Activated CD4-positive, alpha-beta T cell treated with anti-CD3 and anti-CD28 coated beads, Interleukin-2, Interleukin-4, amounts not matched to agents 100 ng/mL and 50 ng/mL, durations not matched to agents 16 hours and 8 hours (primary cell): ENCODE data around the gene TMCO6.
"Not testable (repeated sequence)": the region's sequence is repeated elsewhere in the genome, so short reads cannot be mapped to it uniquely, and the experiment has no call there.

Experiments
- DNase-seq: peaks from one replicate; pipeline ENCODE4 v3.0.0-alpha.2; 2020; ENCODE audit warnings: low spot score

Gene TMCO6

GRCh38 chr5:140630292-140631035, 8.8 kb upstream of the TMCO6 start:
- no peak for DNase-seq

DNA sequence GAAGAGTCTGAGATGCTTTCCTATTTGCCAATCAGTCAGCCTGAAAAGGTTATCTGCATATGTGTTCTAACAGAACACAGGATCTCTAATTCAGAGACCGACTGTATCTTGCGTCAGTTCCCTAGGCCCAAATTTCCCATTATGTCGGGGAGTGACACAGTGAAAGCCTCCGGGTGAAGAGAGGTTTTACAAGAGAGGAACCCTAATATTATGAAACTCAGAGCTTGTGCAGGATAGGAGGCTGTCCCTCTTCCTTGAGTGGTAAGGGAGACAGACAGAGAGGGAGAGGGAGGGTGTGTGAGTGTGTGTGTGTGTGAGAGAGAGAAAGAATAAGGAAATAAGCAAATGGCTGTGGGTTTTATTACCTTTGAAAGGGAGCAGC, 8.2 kb upstream of the TMCO6 start:
- DNase-seq, result no peak

DNA sequence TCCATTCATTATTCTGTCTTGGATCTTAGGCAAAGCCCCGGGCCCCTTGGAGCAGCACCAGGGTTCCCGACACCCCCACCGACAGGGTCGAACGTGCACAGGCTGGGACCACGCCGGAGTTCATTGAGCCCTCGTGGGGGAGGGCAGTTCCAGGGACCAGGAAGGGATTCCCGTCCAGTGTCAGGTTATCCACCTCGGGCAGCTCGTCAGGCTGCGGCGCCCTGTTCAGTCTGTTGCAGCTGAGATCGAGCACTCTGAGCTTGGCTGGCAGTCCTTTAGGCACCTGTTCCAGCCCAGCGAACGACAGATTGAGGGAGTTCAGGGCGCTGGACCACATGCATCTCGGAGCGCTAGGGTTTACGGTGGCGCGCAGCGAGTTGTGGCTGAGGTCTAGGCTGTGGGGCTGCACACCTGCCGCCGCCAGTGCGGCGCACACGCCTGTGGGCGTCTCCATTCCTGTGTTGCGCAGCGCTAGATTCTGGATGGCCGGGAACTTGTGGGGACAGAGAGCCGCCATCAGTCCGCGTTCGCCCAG, 7.4 kb upstream of the TMCO6 start:
- no peak for DNase-seq

DNA sequence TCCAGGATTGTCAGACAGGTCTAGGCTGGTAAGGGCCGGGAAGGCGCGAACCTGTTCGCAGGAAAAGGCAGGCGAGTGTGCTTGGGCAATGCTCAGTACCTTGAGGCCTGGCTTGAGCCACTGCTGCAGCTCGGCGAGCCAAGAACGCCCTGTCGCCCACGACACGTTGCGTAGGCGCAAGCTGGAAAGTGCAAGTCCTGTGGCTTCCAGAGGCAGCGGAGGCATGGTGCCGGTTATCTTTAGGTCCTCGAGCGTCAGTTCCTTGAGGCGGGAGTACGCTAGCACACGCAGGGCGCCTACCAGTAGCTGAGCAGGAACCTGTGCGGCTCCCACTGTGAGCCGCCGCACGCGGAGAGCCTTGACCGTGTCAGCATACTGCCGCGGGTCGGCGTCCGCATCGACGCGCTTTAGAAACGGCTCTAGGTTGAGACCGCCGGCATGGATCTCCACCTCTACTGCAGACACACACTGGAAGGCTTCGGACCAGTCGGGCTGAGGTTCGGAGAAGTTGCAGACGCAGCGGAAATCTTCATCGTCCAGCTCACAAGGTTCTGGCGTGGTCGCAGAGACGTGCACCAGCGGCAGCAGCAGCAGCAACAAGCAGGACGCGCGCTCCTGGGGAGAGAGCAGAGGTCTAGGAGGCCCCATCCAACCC, 6.8 kb upstream of the TMCO6 start:
- peak; percentile 53 for DNase-seq

DNA sequence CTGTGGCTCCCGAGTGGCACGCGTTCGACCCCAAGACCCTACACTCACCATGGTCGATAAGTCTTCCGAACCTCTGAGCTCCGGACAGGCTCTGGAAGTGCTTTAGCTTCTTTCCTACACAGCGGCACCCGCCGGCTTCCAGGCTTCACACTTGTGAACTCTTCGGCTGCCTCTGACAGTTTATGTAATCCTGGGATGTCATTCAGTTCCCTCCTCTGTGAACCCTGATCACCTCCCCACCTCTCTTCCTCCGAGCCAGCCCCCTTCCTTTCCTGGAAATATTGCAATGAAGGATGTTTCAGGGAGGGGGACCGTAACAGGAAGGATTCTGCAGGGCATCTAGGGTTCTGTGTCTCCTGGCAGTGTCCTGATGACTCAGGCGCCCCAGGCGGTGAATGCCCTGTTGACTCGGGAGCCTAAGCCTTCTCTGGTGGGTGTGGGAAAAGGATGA, 6.2 kb upstream of the TMCO6 start, which contains the start of gene CD14:
CD14 (minus strand) TSS at position 155 of the 451 bp plus-strand sequence; CDS start at position 51, 104 bp downstream.
- DNase-seq, result no peak

- DNase-seq, result no peak
These were observed 5.8 kb upstream of the TMCO6 start for GRCh38 chr5:140633501-140633900.

DNA sequence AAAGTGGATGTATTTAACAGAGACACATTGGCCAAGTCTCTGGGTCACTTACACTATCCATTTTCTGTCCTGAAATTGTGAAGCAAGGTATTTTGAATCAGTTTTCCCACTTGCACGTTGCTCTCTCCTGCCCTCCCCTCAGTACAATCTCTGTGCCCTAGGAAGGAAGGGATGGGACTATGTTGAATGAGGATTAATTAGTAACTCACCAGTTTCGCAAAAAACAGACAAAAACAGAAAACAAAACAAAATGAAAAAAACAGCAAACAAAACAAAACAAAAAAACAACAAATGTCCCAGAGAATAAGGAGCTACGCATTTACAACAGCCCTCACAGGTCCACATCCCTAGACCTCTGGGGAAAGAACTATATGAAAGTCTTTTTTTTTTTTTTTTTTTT, 5.1 kb upstream of the TMCO6 start:
- DNase-seq, result no peak

- DNase-seq, result no peak
These were observed 3.7 kb upstream of the TMCO6 start for GRCh38 chr5:140635291-140636257.

- DNase-seq, result no peak
These were observed 1.7 kb upstream of the TMCO6 start for GRCh38 chr5:140637371-140638100.

- DNase-seq, result not testable (repeated sequence)
These were observed 428 bp upstream of the TMCO6 start for GRCh38 chr5:140638898-140639147.

DNA sequence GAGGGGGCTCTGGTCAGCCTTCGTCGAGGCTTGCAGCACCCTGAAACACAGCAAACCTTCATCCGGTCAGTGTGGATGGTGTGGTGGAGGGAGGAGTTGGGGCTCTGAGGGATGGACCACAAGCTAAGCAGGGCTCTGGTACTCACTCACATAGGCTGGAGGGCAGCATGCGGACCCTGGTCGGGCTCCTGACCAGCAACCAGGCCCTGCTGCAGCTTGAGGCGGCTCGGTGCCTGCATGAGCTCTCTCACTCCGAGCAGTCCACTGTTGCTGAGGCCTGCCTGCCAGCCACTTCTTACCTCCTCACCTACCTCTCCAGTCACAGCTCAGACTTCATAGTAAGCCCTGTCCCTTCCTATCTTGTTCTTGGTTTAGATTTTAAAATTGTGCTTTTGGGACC, 2.5 kb downstream of the TMCO6 start:
- DNase-seq, result no peak

DNA sequence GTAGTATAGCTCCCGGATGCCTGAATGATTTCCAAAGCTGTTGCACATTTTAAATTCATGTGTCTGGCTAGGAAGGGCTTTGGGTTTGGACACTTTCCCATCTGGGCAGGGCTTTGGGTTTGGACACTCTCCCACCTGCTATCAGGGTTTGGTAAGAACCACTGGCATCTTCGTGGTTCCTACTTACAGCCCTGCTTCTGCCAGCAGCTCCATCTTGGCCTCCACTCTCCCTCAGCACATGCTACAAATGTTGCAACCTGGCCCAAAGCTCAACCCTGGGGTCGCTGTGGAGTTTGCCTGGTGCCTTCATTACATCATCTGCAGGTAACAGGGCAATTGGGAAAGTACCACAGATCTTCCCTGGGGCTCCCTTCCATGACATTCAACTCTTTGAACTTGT, 3.5 kb downstream of the TMCO6 start:
- no peak for DNase-seq

DNA sequence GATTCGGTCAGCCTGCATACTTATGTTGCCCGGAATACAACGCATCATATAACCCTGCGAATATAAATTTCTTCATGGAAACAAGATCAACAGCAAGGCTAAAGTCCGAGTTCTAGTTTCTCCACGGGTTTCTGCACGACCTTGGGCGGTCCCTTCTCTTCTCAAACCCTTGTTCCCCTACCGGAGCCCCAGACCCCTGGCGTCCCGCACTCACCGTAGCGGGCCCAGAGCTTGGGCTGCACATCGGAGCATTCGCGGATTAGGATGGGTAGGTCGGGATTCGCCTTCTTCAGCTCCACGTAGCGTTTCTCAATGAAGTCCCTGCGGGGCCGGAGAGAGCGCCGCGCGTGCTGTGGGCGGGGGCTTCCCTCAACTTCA, 7.8 kb downstream of the TMCO6 start:
- DNase-seq, result no peak

DNA sequence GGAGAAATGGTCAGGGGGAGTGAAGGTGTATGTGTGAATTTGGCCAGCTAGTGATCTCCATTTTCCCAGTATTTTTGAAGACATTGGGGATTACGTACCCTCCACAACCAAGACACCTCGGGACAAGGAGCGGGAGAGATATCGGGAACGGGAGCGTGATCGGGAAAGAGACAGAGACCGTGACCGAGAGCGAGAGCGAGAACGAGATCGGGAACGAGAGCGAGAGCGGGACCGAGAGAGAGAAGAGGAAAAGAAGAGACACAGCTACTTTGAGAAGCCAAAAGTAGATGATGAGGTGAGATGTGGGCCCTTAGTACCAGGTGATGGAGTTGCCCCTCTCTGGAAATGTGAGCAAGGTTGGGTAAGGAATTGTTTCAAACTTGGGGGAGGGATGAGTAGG, 19.6 kb downstream of the TMCO6 start:
- no peak for DNase-seq

DNA sequence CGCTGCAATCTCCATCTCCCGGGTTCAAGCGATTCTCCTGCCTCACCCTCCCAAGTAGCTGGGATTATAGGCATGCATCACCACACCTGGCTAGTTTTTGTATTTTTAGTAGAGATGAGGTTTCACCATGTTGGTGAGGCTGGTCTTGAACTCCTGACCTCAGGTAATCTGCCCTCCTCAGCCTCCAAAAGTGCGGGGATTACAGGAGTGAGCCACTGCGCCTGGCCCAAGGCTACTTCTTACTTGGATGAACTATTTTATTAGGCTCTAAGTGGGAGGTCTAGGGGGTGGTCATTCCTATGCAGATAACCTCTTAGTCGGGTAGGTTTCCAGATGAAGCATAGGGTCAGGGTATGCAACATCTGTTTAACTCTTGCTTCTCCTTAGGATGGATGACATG, 21.1 kb downstream of the TMCO6 start:
- not testable (repeated sequence) for DNase-seq

- no peak for DNase-seq
These were observed 24.7 kb downstream of the TMCO6 start for GRCh38 chr5:140664030-140664358.

DNA sequence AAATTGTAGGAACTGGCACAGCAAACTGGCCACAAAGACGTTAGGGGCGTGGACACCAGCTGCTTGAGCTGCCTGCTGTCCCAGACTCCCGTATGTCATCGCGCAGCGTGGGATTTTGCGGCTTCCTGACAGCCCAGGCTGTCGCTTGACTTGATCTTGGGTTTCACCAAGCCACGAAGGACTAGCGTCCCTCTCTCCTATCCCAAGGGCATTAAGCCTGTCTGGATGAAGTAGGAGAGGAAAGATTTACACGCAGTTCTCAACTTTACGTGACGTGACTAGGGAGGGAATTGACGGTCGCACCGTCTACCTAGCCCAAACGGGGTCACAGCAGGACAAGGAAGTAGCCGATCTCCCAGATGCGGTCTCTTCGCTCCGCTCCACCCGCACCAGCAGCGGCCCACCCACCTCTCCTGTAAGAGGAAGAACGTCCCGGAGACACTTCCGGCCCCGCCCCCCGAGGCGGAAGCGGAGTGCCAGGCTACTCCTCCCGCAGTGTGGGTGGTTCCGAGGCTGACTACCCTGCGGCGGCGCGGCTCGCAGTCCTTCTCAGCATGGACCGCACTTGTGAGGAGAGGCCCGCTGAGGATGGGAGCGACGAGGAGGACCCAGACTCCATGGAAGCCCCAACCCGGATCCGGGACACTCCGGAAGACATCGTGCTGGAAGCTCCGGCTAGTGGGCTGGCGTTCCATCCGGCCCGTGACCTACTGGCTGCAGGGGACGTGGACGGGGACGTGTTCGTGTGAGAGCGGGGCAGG, 25.3 kb downstream of the TMCO6 start, which contains the start of gene WDR55:
WDR55 (plus strand) TSS at position 546 of the 761 bp plus-strand sequence; CDS start at position 555, 9 bp downstream.
- DNase-seq, result peak; percentile 96

DNA sequence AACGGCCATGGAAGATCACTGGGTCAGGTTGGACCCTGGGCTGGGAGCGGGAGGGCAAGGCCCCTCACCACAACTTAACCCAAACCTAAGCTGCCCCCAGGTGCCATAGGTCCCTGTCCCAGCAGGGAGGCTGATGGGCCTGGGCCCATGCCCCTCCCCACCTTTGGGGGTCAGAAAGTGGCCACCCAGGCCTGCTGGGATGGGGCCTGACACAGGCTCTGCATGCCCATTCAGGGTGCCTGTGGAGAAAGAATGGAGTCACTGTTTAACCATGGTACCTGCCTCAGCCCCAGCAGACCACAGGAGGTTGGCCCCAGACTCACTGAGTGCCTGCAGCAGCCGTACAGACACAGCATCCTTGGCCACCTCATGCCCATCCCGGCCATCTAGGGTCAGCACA, 31.8 kb downstream of the TMCO6 start:
- DNase-seq, result not testable (repeated sequence)

- DNase-seq, result no peak
These were observed 32.3 kb downstream of the TMCO6 start for GRCh38 chr5:140671472-140672125.

DNA sequence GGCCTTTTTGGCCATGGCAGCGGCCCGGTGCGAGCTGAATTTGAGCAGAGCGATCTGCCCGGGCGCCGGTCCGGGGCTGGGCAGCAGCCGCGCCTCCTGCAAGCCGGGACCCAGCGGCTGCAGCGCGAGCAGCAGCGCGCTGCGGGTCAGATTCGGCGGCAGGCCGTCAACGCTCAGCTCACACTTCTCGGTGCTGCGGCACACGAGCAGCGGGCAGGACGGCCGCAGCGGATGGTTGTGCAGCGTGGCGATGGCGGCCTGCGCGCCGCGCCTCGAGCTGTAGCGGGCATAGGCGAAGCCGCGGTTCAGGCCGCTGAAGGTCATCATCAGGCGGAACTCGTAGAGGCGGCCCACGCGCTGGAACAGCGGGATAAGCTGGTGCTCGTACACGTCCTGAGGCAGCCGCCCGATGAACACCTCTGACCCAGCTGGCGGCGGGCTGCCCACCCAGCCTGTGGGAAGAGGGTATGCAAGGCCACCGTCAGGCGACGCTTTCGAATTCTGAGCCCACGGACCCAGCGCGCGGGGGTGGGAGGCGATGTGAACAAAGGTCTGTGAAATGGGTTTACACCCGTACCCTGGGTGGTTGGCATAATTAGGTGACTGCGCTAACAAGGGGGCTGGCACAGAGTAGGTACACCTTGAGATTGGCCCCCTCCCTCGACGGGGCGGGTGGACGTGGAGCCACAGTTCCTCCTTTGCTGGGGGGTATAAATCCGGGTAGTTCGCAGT, 33.4 kb downstream of the TMCO6 start:
- DNase-seq, result no peak
